HG03342 (cell line): ENCODE data around the gene TAB2.
"Not testable (repeated sequence)": the region's sequence is repeated elsewhere in the genome, so short reads cannot be mapped to it uniquely, and the experiment has no call there.

Experiments
- ATAC-seq: cut with Tn5 transposase; IDR thresholded peaks from one replicate; pipeline ENCODE4 v1.9.1; 2021; ENCODE audit warnings: mild to moderate bottlenecking, moderate library complexity; ENCODE audit not compliant: unreplicated experiment

Gene TAB2

GRCh38 chr6:149311293-149311692 is 6.2 kb upstream of the TAB2 start:
- ATAC-seq: no peak

GRCh38 chr6:149311766-149312165 is 5.7 kb upstream of the TAB2 start:
- no peak for ATAC-seq

- ATAC-seq: no peak
Observed at GRCh38 chr6:149313070-149313469, 4.4 kb upstream of the TAB2 start.

GRCh38 chr6:149313861-149314260 is 3.7 kb upstream of the TAB2 start:
- ATAC-seq: no peak

GRCh38 chr6:149314325-149314905 is 3.1 kb upstream of the TAB2 start:
- ATAC-seq: no peak

GRCh38 chr6:149316108-149316727 is 1.3 kb upstream of the TAB2 start:
- no peak for ATAC-seq

- peak; percentile 79 for ATAC-seq
Observed at GRCh38 chr6:149316740-149317643, 520 bp upstream of the TAB2 start.

- ATAC-seq: peak; percentile 18
Observed at GRCh38 chr6:149318581-149319286, 1.2 kb downstream of the TAB2 start.

GRCh38 chr6:149319422-149319821 is 1.9 kb downstream of the TAB2 start:
- ATAC-seq: no peak

- ATAC-seq: not testable (repeated sequence)
Observed at GRCh38 chr6:149320016-149320415, 2.5 kb downstream of the TAB2 start.

- ATAC-seq: no peak
Observed at GRCh38 chr6:149320796-149321195, 3.3 kb downstream of the TAB2 start.

GRCh38 chr6:149323353-149323752 is 5.8 kb downstream of the TAB2 start:
- ATAC-seq: no peak

- no peak for ATAC-seq
Observed at GRCh38 chr6:149323925-149324324, 6.4 kb downstream of the TAB2 start.

- ATAC-seq: no peak
Observed at GRCh38 chr6:149324428-149324827, 6.9 kb downstream of the TAB2 start.

- no peak for ATAC-seq
Observed at GRCh38 chr6:149325648-149326236, 8.2 kb downstream of the TAB2 start.

GRCh38 chr6:149327638-149328037 is 10.1 kb downstream of the TAB2 start:
- ATAC-seq: no peak

- no peak for ATAC-seq
Observed at GRCh38 chr6:149328083-149328482, 10.6 kb downstream of the TAB2 start.

GRCh38 chr6:149329529-149329928 is 12.0 kb downstream of the TAB2 start:
- ATAC-seq: no peak

- no peak for ATAC-seq
Observed at GRCh38 chr6:149330133-149330532, 12.6 kb downstream of the TAB2 start.

GRCh38 chr6:149331043-149331807 is 13.7 kb downstream of the TAB2 start:
- ATAC-seq: no peak
